Colonic mucosa (tissue), 4 donors: ENCODE measurements around the gene SPTLC3. TPM values are rescaled to one million over a fixed set of nuclear protein-coding genes. Genes with fewer than 3 reads are reported as not detected.

ENCODE experiments used
- DNase-seq: peaks from one replicate; pipeline ENCODE4 v3.0.0-alpha.2; 2020
- H3K27ac ChIP-seq: fragments of 200-600 bp; one replicate; pipeline ENCODE4 v1.8.0; 2021
- H3K27me3 ChIP-seq: fragments of 200-600 bp; one replicate; pipeline ENCODE4 v1.8.0; 2021
- H3K36me3 ChIP-seq: fragments of 200-600 bp; one replicate; pipeline ENCODE4 v1.8.0; 2021
- H3K4me1 ChIP-seq: fragments of 200-600 bp; one replicate; pipeline ENCODE4 v1.8.0; 2021; ENCODE audit warnings: mild to moderate bottlenecking
- H3K4me3 ChIP-seq: fragments of 200-600 bp; one replicate; pipeline ENCODE4 v1.8.0; 2021
- H3K9ac ChIP-seq, 2 donors: one replicate each; pipeline ENCODE4 v1.7.0; 2013; ENCODE audit warnings: control low read depth in 2 of 2, low read depth in 2 of 2, low read length in 2 of 2
- H3K9me3 ChIP-seq: fragments of 200-600 bp; one replicate; pipeline ENCODE4 v1.8.0; 2021
- CTCF ChIP-seq: fragments of 200-600 bp; IDR thresholded peaks from one replicate; pipeline ENCODE4 v1.8.0; 2022; ENCODE audit warnings: antibody characterized with exemption, mild to moderate bottlenecking
- intact Hi-C: fragments of 100-400 bp; cut with DNase I; formaldehyde crosslinking; loops from one replicate; pipeline ENCODE4 v1.14.1; 2022
- total RNA-seq, 2 donors: library from RNA; stranded (reverse); fragmentation: NEBNext Ultra II Directional in 1 of 2; extraction: Animal tissue kit (Norgen Biotek cat#: 25700) in 1 of 2; gene quantifications; one replicate each; pipeline ENCODE4 v1.2.1, GENCODE V29; 2021
- donor health status: healthy.
- donor health status: DM: no; HTN: no; CAD: no.
- donor health status: DM: no; HTN: no; CAD: no.

SPTLC3 gene
- total RNA-seq, 2 donors from 2014 or later, result 7.0 to 12.5 TPM

GRCh38 chr20:13006825-13007224, 1.9 kb upstream of the SPTLC3 start:
- no peak for TF ChIP-seq CTCF
- no peaks in the 10 kb centered on the region for H3K27me3 ChIP-seq
- intact Hi-C loops, result no loop called here

GRCh38 chr20:13007596-13007995, 1.2 kb upstream of the SPTLC3 start:
- Histone ChIP-seq H3K4me3 (no peak overlapping the region), H3K9ac (no peak overlapping the region), H3K36me3 (no peaks in the 10 kb centered on the region), H3K4me1 (peaks cover 6% of the 10 kb centered on the region), H3K27ac (no peak overlapping the region), H3K27me3 (no peaks in the 10 kb centered on the region), H3K9me3 (no peaks in the 10 kb centered on the region)
- no peak for DNase-seq
- intact Hi-C loops, result no loop called here
- no peak for TF ChIP-seq CTCF

More at GRCh38 chr20:13006825-13007224, 1.9 kb upstream of the SPTLC3 start:
- no peak for DNase-seq
- no peak overlapping the region for H3K9ac ChIP-seq
- H3K9me3 ChIP-seq, result no peaks in the 10 kb centered on the region
- peaks cover 6% of the 10 kb centered on the region for H3K4me1 ChIP-seq
- no peak overlapping the region for H3K27ac ChIP-seq
- no peak overlapping the region for H3K4me3 ChIP-seq
- no peaks in the 10 kb centered on the region for H3K36me3 ChIP-seq

DNA sequence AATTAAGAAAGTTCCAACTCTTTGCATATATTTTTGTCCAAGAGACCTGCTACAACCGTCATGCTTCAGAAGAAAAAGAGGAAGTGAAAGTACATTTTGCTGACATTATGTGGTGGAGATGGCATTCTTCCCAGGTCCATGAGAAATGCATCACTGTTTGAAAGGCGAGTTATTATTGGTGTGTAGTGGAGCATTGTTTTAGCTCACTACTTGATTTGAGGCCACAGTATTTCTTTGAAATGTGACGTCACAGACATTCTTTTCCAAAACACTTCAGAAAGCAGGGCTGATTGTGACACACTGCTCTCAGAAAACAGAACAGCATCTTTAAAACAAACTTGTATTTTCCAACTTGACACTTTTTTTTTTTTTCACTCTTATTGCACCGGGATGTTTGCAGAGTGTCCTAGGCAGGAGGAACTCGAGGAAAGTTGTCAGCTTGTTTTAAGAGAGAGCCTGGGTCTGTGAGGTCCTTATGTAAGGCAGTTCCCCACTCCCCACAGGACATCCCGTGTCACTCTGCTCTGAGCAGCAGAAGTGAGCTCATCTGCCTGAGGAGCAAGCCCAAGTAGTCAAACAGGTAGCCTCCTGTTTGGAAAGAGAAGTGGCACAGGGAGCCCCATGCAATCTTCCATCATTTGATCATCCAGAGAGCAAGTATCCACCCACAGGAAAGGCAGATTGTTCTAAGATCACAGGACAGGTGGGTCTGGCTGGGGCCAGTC, 1.1 kb downstream of the SPTLC3 start:
- H3K9me3 ChIP-seq, result no peaks in the 10 kb centered on the region
- no peaks in the 10 kb centered on the region for H3K27me3 ChIP-seq
- peak overlapping the region; percentile 81 for H3K27ac ChIP-seq
- no peaks in the 10 kb centered on the region for H3K36me3 ChIP-seq
- H3K4me1 ChIP-seq, result peaks cover 6% of the 10 kb centered on the region
- peak; percentile 55 for DNase-seq
- H3K4me3 ChIP-seq, result peak overlapping the region; percentile 39
- intact Hi-C loops, result loop anchor here (10.0 kb wide), 1 partner anchor 85 kb away; no protein-coding TSS in a partner anchor
- TF ChIP-seq CTCF, result no peak
- H3K9ac ChIP-seq, result peak overlapping the region; percentile 4 to 76

DNA sequence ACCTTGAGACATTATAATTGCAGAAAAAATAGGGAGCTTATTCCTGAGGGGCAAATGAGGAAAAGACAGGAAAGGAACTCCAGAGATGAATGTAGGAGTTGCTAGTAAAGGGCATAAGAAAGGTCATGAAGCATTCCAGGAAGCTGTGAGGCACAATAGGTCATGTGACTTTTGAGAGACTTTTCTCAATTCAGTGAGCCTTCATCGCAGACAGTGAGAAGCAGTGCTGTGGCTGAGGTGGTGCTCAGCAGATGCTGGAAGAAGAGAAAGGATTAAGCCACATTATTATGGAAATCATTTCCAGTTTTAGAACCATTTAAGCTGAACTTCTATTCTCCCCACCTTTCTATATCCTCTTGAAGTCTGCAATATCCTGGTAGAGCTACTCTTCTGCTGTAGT, 4.1 kb downstream of the SPTLC3 start:
- no peak for DNase-seq
- Histone ChIP-seq H3K4me1 (peaks cover 6% of the 10 kb centered on the region), H3K9ac (no peak overlapping the region)

DNA sequence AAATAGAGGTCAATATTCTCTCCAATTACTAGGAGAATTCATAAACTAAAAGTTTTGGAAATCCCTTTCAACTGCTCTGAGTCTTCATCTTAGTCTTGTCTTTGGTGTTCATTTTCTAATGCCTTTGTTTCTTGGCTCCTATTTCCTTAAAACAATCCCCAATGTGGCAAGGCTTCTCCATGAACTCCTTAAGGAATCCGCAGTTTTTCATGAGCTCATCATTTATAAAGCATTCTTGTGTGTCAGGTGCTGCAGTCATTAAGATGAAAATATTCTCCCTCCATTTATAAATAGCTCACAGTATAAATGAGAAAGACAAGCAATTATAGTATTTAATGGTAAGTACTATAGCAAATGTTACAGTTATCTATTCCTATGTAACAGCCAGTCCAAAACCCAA, 4.6 kb downstream of the SPTLC3 start:
- H3K36me3 ChIP-seq, result no peaks in the 10 kb centered on the region
- H3K4me1 ChIP-seq, result peaks cover 6% of the 10 kb centered on the region
- DNase-seq, result no peak
- H3K27ac ChIP-seq, result no peak overlapping the region
- intact Hi-C loops, result loop anchor here (10.0 kb wide), 1 partner anchor 81 kb away; no protein-coding TSS in a partner anchor
- H3K4me3 ChIP-seq, result no peak overlapping the region
- no peak for TF ChIP-seq CTCF
- no peaks in the 10 kb centered on the region for H3K27me3 ChIP-seq
- H3K9me3 ChIP-seq, result no peaks in the 10 kb centered on the region
- no peak overlapping the region for H3K9ac ChIP-seq

More for the DNA sequence above, 4.1 kb downstream of the SPTLC3 start:
- H3K27me3 ChIP-seq, result no peaks in the 10 kb centered on the region
- TF ChIP-seq CTCF, result no peak
- no peak overlapping the region for H3K4me3 ChIP-seq
- H3K9me3 ChIP-seq, result no peaks in the 10 kb centered on the region
- H3K36me3 ChIP-seq, result no peaks in the 10 kb centered on the region
- intact Hi-C loops, result loop anchor here (10.0 kb wide), 1 partner anchor 82 kb away; no protein-coding TSS in a partner anchor
- H3K27ac ChIP-seq, result no peak overlapping the region
